Astrocyte of the spinal cord (primary cell): ENCODE results near the gene NFX1.
"Not testable (repeated sequence)": the region's sequence is repeated elsewhere in the genome, so short reads cannot be mapped to it uniquely, and the experiment has no call there.

Experiments used
- DNase-seq: peaks from one replicate; pipeline ENCODE4 v3.0.0; 2011; ENCODE audit warnings: low read depth, low spot score
- H3K4me3 ChIP-seq: 2 replicates; pipeline ENCODE4 v1.5.1; 2011; ENCODE audit warnings: low read depth, mild to moderate bottlenecking, low read length, moderate library complexity
- CTCF ChIP-seq: IDR thresholded peaks from 2 replicates; pipeline ENCODE4 v1.5.1; 2012; ENCODE audit warnings: low read depth, mild to moderate bottlenecking, low read length, inconsistent platforms
- in situ Hi-C: cut with HindIII; loops from 2 replicates; pipeline ENCODE4 v1.10.0; 2017; ENCODE audit warnings: low sequenced_read_pairs

NFX1 gene

GRCh38 chr9:33315371-33315770, 25.1 kb downstream of the NFX1 start:
- TF ChIP-seq CTCF, result no peak

DNA sequence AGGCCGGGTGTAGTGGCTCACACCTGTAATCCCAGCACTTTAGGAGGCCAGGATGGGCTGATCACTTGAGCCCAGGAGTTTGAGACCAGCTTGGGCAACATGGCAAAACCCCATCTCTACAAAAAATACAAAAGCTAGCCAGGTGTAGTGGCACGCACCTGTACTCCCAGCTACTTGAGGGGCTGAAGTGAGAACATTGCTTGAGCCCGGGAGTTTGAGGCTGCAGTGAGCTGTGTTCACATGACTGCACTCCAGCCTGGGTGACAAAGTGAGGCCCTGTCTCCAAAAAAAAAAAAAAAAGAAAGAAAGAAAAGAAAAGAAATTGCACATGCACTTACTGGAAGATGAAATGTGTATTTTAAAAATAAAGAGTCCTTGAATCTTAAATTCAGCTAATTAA, 26.8 kb downstream of the NFX1 start:
- H3K4me3 ChIP-seq, DNase-seq, in situ Hi-C loops: not testable (repeated sequence)

More at GRCh38 chr9:33315371-33315770, 25.1 kb downstream of the NFX1 start:
- DNase-seq, result no peak
- H3K4me3 ChIP-seq, result no peak overlapping the region
- in situ Hi-C loops, result no loop called here

DNA sequence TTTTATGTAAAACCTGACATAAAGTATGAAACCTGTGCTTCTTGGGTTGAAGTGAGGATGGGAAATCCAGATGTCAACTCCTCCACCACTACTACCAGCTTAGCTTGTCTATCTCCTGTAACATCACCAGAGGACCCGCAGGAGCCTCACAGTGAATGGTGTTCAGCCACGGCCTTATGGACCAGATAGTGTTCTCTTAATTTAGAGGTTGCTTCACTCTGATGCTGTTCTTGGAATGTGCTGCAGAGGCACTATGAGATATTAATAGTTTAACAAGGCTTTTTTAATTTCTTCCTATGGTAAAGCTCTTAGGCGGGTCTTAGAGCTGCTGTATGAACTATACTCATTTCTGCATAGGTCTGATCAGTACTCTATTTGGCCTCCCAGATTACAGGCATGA, 27.9 kb downstream of the NFX1 start:
- no peak for TF ChIP-seq CTCF
- no peak overlapping the region for H3K4me3 ChIP-seq

GRCh38 chr9:33318781-33319180, 28.5 kb downstream of the NFX1 start:
- no peak overlapping the region for H3K4me3 ChIP-seq
- in situ Hi-C loops, result no loop called here
- no peak for TF ChIP-seq CTCF
- DNase-seq, result no peak

More for the DNA sequence above, 27.9 kb downstream of the NFX1 start:
- no peak for DNase-seq
- in situ Hi-C loops, result no loop called here

DNA sequence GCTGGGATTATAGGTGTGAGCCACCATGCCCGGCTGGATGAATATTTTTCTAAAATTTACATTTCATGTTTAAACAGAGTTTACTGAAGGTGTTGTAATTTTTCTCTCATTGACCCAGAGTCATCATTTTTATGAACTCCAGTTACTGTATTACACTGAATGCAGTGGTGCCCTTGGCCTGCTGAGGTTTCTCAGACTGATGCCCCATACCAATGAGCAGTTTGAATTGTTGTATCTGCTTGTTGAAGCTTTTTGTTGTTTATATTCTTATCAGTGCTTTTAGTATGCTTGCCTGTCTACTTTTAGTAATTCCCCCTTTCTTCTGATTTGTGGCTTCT, 29.9 kb downstream of the NFX1 start:
- no peak overlapping the region for H3K4me3 ChIP-seq
- no peak for DNase-seq
- in situ Hi-C loops, result no loop called here
- no peak for TF ChIP-seq CTCF

DNA sequence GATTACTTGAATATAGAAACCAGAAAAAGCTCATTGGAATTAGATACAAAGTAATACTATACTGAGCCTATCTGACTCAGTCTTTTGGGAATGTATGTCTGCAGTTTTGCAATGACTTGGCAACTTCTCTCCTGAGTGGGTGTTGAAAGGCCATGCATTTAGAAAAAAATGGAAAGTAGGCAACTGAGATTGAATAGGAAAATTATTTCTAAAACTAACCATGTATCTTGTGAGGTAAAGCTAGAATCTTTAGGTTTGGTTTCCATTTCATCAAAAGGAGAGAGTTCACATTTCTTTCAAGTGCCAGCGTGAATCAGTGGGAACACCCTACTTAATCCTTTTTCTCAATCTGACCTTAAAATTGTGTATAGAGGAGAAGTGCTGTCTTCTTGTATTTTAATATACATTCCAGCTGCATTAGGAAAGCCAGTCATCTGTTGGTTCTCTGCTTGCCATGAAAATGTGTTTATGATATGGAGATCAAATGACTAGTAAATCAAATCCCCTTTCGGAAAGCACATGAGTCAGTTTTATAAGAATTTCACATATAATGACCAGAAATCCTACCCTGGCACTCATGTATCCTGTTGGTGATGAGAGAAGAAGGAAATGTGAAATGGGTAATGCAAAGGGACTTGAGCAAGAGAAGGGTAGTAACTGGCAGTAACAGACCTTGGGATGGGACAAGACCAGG, 30.4 kb downstream of the NFX1 start:
- TF ChIP-seq CTCF, result no peak
- DNase-seq, result peak; percentile 95
- in situ Hi-C loops, result no loop called here
- no peak overlapping the region for H3K4me3 ChIP-seq

- no peak overlapping the region for H3K4me3 ChIP-seq
- no peak for TF ChIP-seq CTCF
- in situ Hi-C loops, result no loop called here
- DNase-seq, result peak; percentile 85
Measured at GRCh38 chr9:33329117-33329563, 38.8 kb downstream of the NFX1 start.
